Measurements from ENCODE around the gene CCNYL1.

Gene CCNYL1

DNA sequence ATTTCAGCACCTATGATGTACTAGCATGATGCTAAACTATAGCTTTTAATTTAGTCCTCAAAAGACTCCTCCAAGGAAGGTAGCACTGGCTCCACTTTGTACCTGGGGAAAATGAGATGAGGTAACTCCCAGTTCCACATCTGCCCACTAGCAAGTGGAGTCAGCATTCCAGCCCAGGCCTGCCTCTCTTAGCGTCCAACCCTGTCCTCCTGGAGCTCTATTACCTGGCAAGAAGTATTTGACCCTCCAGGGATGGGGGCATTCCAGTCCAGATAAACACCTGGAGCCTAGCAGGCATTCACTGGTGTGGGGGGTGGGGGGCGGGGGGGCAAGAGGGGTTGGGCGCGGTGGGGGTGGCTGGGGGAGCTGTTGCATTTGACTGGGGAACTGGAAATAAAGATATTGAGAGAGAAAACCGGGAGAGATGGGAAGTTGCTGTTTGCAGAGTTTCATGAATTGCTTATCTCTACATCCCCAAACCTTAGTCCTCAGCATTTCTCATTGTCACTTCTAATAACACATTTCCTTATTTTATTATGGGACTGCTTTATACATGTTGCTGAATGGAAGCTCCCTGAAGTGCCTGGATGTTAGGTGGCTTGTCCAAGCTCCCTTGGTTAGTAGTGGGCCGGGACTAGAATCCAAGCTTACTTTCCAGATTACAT is 80.3 kb downstream of the CCNYL1 start:
- no peak for DNase-seq (ENCODE audit: low read depth)

DNA sequence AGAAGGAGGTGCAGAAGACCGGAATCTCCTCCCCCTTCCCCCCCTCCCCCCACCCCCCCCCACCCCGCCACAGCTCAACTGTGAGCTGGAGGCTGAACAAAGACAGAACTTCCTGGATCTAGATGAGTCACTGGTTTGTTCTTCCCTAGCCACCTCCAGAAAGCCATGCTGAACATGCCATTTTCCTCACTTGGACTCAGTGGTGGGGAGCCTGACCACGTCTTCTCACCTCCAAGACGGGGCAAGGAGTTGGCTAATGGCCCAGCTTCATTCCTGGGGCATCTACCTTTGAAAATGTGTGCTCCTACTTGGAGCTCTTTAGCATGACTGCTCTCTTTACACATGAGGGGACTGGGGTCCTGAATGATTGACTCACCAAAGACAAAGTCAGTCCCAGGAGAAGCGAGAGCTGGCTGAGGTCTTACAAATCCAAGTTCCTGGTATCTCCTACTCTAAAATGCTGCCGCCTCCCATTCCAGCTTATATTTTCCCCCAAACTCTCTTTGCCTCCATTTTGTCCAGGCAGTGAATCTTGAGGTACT is 80.9 kb downstream of the CCNYL1 start:
- no peak for DNase-seq (ENCODE audit: low read depth)

DNA sequence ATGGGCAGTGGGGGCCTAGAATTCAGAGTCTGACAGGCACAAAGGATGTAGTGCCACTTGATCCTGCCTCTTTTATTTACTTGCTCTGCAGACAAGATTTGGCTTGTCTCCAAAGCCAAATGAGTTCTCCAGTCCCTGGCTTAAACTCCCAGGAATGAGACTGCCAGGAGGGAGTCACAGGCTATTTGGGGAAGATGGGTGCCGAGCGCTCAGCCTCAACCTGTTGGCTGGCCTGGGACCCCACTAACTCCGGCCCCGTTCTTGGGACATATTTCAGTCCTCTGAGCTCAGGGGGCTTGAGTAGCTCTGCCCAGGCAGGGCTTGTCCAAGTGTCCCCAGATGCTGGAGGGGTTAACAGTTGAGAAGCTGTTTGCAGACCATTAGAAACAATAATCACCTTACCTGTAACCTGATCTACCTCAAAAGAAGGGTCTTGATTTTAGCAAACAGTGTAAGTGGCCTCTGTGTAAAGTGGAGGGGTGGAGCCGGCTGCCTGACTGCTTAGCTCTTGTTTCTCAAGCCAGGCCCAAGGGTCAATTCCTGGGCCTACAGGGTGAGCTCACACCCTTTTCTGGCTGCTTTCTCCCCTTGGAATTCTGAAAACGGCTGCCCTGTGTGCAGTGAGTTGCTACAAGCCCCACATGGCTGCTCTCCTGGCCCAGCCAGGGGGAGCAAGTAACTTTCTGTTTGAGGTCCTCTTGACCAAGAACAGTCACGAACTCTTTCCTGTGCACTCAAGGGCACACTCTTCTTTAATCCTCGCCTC is 85.3 kb downstream of the CCNYL1 start:
- DNase-seq (ENCODE audit: low read depth): no peak

DNA sequence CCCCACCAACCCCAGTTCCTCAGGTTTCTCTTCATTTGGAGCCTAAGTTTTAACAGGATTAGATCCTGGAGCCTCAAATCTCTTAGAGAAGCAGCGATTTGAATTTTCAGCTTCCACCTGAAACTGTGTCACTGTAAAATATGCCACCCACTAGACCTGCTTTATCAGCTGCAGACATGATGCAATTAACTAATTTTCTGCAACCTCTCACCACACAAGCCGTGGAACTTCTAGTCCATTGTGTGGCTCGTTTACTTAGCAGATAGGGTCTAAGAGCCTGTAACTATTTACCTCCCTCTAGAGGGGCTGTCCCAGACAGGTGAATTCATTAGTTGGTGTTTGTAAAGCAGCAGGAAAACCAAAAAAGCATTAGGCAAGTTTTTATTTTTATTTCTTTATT is 89.8 kb downstream of the CCNYL1 start:
- DNase-seq (ENCODE audit: low read depth): no peak

DNA sequence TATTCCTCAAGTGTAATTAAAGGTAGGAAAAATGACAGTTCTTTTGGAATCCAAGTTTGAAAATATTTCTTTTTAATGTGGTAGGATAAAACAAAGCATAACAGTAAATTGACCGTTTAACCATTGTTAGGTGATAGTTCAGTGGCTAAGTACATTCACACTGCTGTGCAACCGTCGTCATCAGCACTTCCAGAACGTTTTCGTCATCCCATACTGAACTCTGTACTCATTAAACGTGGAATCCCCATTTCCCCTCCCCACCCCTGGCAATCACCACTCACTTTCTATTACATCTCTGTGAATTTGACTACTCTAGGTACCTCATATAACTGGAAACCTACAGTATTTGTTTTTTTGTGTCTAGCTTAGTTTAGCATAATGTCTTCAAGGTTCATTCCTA is 91.2 kb downstream of the CCNYL1 start:
- DNase-seq (ENCODE audit: low read depth): no peak
